H1 (cell line): ENCODE measurements around the gene KIDINS220. TPM values are rescaled to one million over a fixed set of nuclear protein-coding genes. Genes with fewer than 3 reads are reported as not detected.

Experiments used
- CTCF ChIA-PET: fragments of 300-600 bp; sonication (Branson Sonifier 250); formaldehyde crosslinking; loops from one replicate; lab custom pipeline; 2021; ENCODE audit not compliant: partially characterized antibody; lab: Charles Lee
- POLR2A ChIA-PET: fragments of 300-600 bp; sonication (Branson Sonifier 250); formaldehyde crosslinking; loops from one replicate; lab custom pipeline; 2021; ENCODE audit warnings: inconsistent platforms; ENCODE audit not compliant: partially characterized antibody; lab: Charles Lee
- DNase-seq, 2 experiments: peaks; one replicate each; pipeline versions ENCODE4 v3.0.0 to v3.0.0-alpha.2; 2010 to 2022; ENCODE audit warnings: low spot score in 2 of 2, low read depth in 1 of 2, mixed read lengths in 1 of 2
- FAIRE-seq: peaks from 2 replicates; lab custom pipeline; 2011; peaks lifted over from hg19 to GRCh38; lab: Jason Lieb, UNC
- H2AFZ ChIP-seq: 2 replicates; pipeline ENCODE4 v1.8.1; 2012; ENCODE audit warnings: low read length, inconsistent platforms
- H2AK5ac ChIP-seq: 2 replicates; pipeline ENCODE4 v1.6.1; 2013; ENCODE audit warnings: low read depth, low read length
- H2BK120ac ChIP-seq: replicated peaks from 2 replicates; pipeline ENCODE3; 2013; ENCODE audit warnings: low read depth, low read length, inconsistent platforms
- H2BK12ac ChIP-seq: 2 replicates; pipeline ENCODE4 v1.6.1; 2013; ENCODE audit warnings: low read depth, low read length
- H2BK15ac ChIP-seq: 2 replicates; pipeline ENCODE4 v1.6.1; 2013; ENCODE audit warnings: low read length
- H2BK20ac ChIP-seq: 2 replicates; pipeline ENCODE4 v1.6.1; 2013; ENCODE audit warnings: low read length
- H2BK5ac ChIP-seq: 2 replicates; pipeline ENCODE4 v1.6.1; 2013; ENCODE audit warnings: low read depth, low read length
- H3K14ac ChIP-seq: 2 replicates; pipeline ENCODE4 v1.6.1; 2013; ENCODE audit warnings: inconsistent platforms; ENCODE audit not compliant: insufficient read length
- H3K18ac ChIP-seq: 2 replicates; pipeline ENCODE4 v1.6.1; 2013; ENCODE audit warnings: low read length; ENCODE audit errors: extremely low read depth
- H3K23ac ChIP-seq: 2 replicates; pipeline ENCODE4 v1.6.1; 2013; ENCODE audit warnings: inconsistent platforms; ENCODE audit not compliant: insufficient read length
- H3K23me2 ChIP-seq: 2 replicates; pipeline ENCODE4 v1.6.1; 2013; ENCODE audit warnings: low read depth, low read length
- H3K27ac ChIP-seq: 2 replicates; pipeline ENCODE4 v1.6.1; 2011; ENCODE audit warnings: low read depth, low read length, inconsistent platforms
- H3K27me3 ChIP-seq, 4 experiments: replicated peaks in 1 of 4; 1 replicate in 1 of 4; 2 replicates in 3 of 4; pipeline versions ENCODE4 v1.6.1 to v1.8.1; 2011 to 2013; ENCODE audit warnings: low read length in 3 of 4, mild to moderate bottlenecking in 3 of 4, inconsistent platforms in 2 of 4, mixed read lengths in 2 of 4, moderate library complexity in 1 of 4; ENCODE audit not compliant: control insufficient read depth in 3 of 4, insufficient read depth in 3 of 4; ENCODE audit errors: extremely low read depth in 1 of 4
- H3K36me3 ChIP-seq, 4 experiments: 2 replicates each; pipeline versions ENCODE4 v1.6.1 to v1.8.1; 2011 to 2013; ENCODE audit warnings: mild to moderate bottlenecking in 4 of 4, low read length in 3 of 4, moderate library complexity in 2 of 4, control low read depth in 1 of 4, inconsistent platforms in 1 of 4; ENCODE audit not compliant: insufficient read depth in 4 of 4, control insufficient read depth in 2 of 4
- H3K4ac ChIP-seq: replicated peaks from 2 replicates; pipeline ENCODE3; 2013; ENCODE audit warnings: low read length, low read depth, mixed read lengths, inconsistent platforms; ENCODE audit not compliant: insufficient read length
- H3K4me1 ChIP-seq, 4 experiments: replicated peaks in 1 of 4; 1 replicate in 1 of 4; 2 replicates in 3 of 4; pipeline versions ENCODE4 v1.6.1 to v1.8.1; 2011 to 2013; ENCODE audit warnings: low read length in 3 of 4, inconsistent platforms in 2 of 4, mixed read lengths in 1 of 4; ENCODE audit not compliant: insufficient read depth in 4 of 4, control insufficient read depth in 3 of 4
- H3K4me2 ChIP-seq, 2 experiments: 2 replicates each; pipeline versions ENCODE4 v1.6.1 to v1.8.1; 2011 to 2013; ENCODE audit warnings: low read depth in 2 of 2, low read length in 2 of 2, control low read depth in 1 of 2, inconsistent platforms in 1 of 2, mild to moderate bottlenecking in 1 of 2; ENCODE audit not compliant: insufficient read depth in 1 of 2
- H3K4me3 ChIP-seq, 4 experiments: fragments of 200-600, 300-600 bp in 1 of 4; sonication (generic), shearing (Covaris generic), sonication (Bioruptor Twin) in 1 of 4; 2 replicates each; pipeline versions ENCODE4 v1.5.1 to v1.8.1; 2011 to 2016; ENCODE audit warnings: low read length in 4 of 4, low read depth in 3 of 4, control low read depth in 2 of 4, inconsistent platforms in 2 of 4, mild to moderate bottlenecking in 2 of 4, mixed read lengths in 1 of 4, moderate library complexity in 1 of 4; ENCODE audit not compliant: insufficient read depth in 2 of 4; ENCODE audit errors: extremely low read depth in 1 of 4
- H3K56ac ChIP-seq: replicated peaks from 2 replicates; pipeline ENCODE3; 2013; ENCODE audit warnings: low read depth, mild to moderate bottlenecking, mixed read lengths, low read length, inconsistent platforms; ENCODE audit not compliant: insufficient read length
- H3K79me1 ChIP-seq: 2 replicates; pipeline ENCODE4 v1.6.1; 2013; ENCODE audit warnings: low read depth, low read length, control low read depth
- H3K79me2 ChIP-seq, 2 experiments: 2 replicates each; pipeline versions ENCODE4 v1.6.1 to v1.8.1; 2012 to 2013; ENCODE audit warnings: low read length in 2 of 2, mild to moderate bottlenecking in 2 of 2, inconsistent platforms in 1 of 2; ENCODE audit not compliant: insufficient read depth in 2 of 2, control insufficient read depth in 1 of 2
- H3K9ac ChIP-seq, 4 experiments: replicated peaks in 1 of 4; 1 replicate in 1 of 4; 2 replicates in 3 of 4; pipeline versions ENCODE4 v1.6.1 to v1.8.1; 2011 to 2013; ENCODE audit warnings: low read depth in 3 of 4, low read length in 3 of 4, control low read depth in 2 of 4, mild to moderate bottlenecking in 2 of 4, moderate library complexity in 2 of 4, inconsistent platforms in 1 of 4; ENCODE audit errors: extremely low read depth in 1 of 4
- H3K9me3 ChIP-seq, 2 experiments: 2 replicates each; pipeline versions ENCODE4 v1.6.1 to v1.8.1; 2012 to 2013; ENCODE audit warnings: mild to moderate bottlenecking in 2 of 2, moderate library complexity in 2 of 2, control low read depth in 1 of 2, inconsistent platforms in 1 of 2, low read depth in 1 of 2, low read length in 1 of 2, mixed read lengths in 1 of 2; ENCODE audit not compliant: insufficient read depth in 2 of 2
- H4K20me1 ChIP-seq, 2 experiments: replicated peaks in 1 of 2; 2 replicates each; pipeline versions ENCODE3 to v1.8.1; 2011 to 2013; ENCODE audit warnings: inconsistent platforms in 2 of 2, low read length in 2 of 2, mild to moderate bottlenecking in 1 of 2; ENCODE audit not compliant: insufficient read depth in 2 of 2, control insufficient read depth in 1 of 2
- H4K5ac ChIP-seq: 2 replicates; pipeline ENCODE4 v1.6.1; 2013; ENCODE audit warnings: low read length, low read depth, mixed read lengths, inconsistent platforms; ENCODE audit not compliant: insufficient read length
- H4K8ac ChIP-seq: 2 replicates; pipeline ENCODE4 v1.8.0; 2013; ENCODE audit warnings: mild to moderate bottlenecking, moderate library complexity, low read length, inconsistent platforms; ENCODE audit not compliant: insufficient read depth; ENCODE audit errors: extremely low read depth
- H4K91ac ChIP-seq: replicated peaks from 2 replicates; pipeline ENCODE3; 2013; ENCODE audit warnings: low read length, mixed read lengths, inconsistent platforms; ENCODE audit not compliant: insufficient read length
- GABPA ChIP-seq: IDR thresholded peaks from 2 replicates; pipeline ENCODE4 v1.6.1; 2011; ENCODE audit warnings: mild to moderate bottlenecking, low read length, moderate library complexity, borderline replicate concordance; ENCODE audit not compliant: insufficient read depth
- JUN ChIP-seq: IDR thresholded peaks from 2 replicates; pipeline ENCODE4 v1.6.1; 2011; ENCODE audit warnings: low read depth, mild to moderate bottlenecking, improper control_type of control experiment, low read length
- RXRA ChIP-seq: IDR thresholded peaks from 2 replicates; pipeline ENCODE4 v1.6.1; 2011; ENCODE audit warnings: low read depth, mild to moderate bottlenecking, low read length, moderate library complexity; ENCODE audit not compliant: insufficient read depth
- WGBS, 2 experiments: shearing (Covaris generic) in 1 of 2; methylation state at CpG; one replicate each; pipeline versions ENCODE4 v1.1.6 to v1.1.7; 2013 to 2015; ENCODE audit warnings: low lambda C conversion rate in 2 of 2, mixed read lengths in 2 of 2, inconsistent platforms in 1 of 2, low coverage in 1 of 2, missing lambda C conversion rate in 1 of 2; ENCODE audit not compliant: insufficient replicate concordance in 2 of 2, insufficient coverage in 1 of 2, insufficient read length in 1 of 2; ENCODE audit errors: extremely low coverage in 1 of 2, missing lambda C conversion rate in 1 of 2; 5-methylcytosine and 5-hydroxymethylcytosine counted together
- polyA plus RNA-seq, 7 experiments: library from polyadenylated mRNA; depleted of rRNA in 3 of 7; stranded (reverse) in 5 of 7; unstranded in 2 of 7; fragments of >200 nt in 5 of 7; fragments of 200-250 nt in 2 of 7; gene quantifications; 1 replicate in 5 of 7; 2 replicates in 1 of 7; 4 replicates in 1 of 7; pipeline versions ENCODE4 v1.2.1 to v1.2.3, GENCODE V29; 2011 to 2013; ENCODE audit warnings: missing spikeins in 2 of 7, mixed read lengths in 2 of 7
- total RNA-seq: library from RNA; stranded (reverse); fragmentation: NEBNext Ultra II Directional; extraction: Animal tissue kit (Norgen Biotek cat#: 25700); gene quantifications from 2 replicates; pipeline ENCODE4 v1.2.1, GENCODE V29; 2021

The KIDINS220 gene
- total and polyA plus RNA-seq, 2 of the 8 experiments (the other 6 are each of a cell fraction or from before 2014, with no cell fraction given), result 21.2 to 27.1 TPM

GRCh38 chr2:8720741-8721140 is 116.7 kb downstream of the KIDINS220 start:
- no peak overlapping the region for H3K9ac ChIP-seq
- no peak overlapping the region for H3K4ac ChIP-seq
- no peaks in the 10 kb centered on the region for H3K4me1 ChIP-seq
- peaks cover 1% of the 10 kb centered on the region; the same call in 1 of the 2 replicates for H3K23me2 ChIP-seq
- no peaks in the 10 kb centered on the region for H3K79me1 ChIP-seq
- no peak overlapping the region for H3K4me3 ChIP-seq
- no peaks in the 10 kb centered on the region for H3K79me2 ChIP-seq
- WGBS, 2 experiments, result 87% methylated on average over 3 of the region's 3 CpGs; no CpG with 5 or more reads in 1 of the 2 experiments
- H4K20me1 ChIP-seq, result no peaks in the 10 kb centered on the region
- H3K27ac ChIP-seq, result no peak overlapping the region
- DNase-seq (no peak), FAIRE-seq (no peak)
- H4K8ac ChIP-seq, result no peak overlapping the region
- POLR2A ChIA-PET, result no interaction called here
- no peak overlapping the region for H3K23ac ChIP-seq
- no peaks in the 10 kb centered on the region for H3K27me3 ChIP-seq
- H2AK5ac ChIP-seq, result no peak overlapping the region
- CTCF ChIA-PET, result interaction anchor here (1.0 kb wide), 1 partner anchor 9 kb away, joined by 3 read pairs; no protein-coding TSS in a partner anchor
- no peak overlapping the region for H4K5ac ChIP-seq
- H4K91ac ChIP-seq, result no peak overlapping the region
- H3K14ac ChIP-seq, result no peak overlapping the region
- no peak overlapping the region for H3K4me2 ChIP-seq
- no peak overlapping the region for H2BK20ac ChIP-seq
- no peaks in the 10 kb centered on the region for H3K36me3 ChIP-seq
- no peaks in the 10 kb centered on the region for H3K9me3 ChIP-seq
- no peak overlapping the region for H3K18ac ChIP-seq
- no peak overlapping the region for H2BK12ac ChIP-seq
- H2AFZ ChIP-seq, result no peak overlapping the region
- no peak overlapping the region for H3K56ac ChIP-seq
- H2BK120ac ChIP-seq, result no peak overlapping the region
- no peak overlapping the region for H2BK15ac ChIP-seq
- no peak overlapping the region for H2BK5ac ChIP-seq
- no peak for TF ChIP-seq RXRA
- no peak for TF ChIP-seq JUN
- no peak for TF ChIP-seq GABPA
